NCI-H510A (cell line): ENCODE data around the gene MGME1.

ENCODE experiments used
- DNase-seq: peaks from one replicate; lab custom pipeline; 2025; lab: John Stamatoyannopoulos, UW

MGME1 gene

GRCh38 chr20:17995967-17996819 is 27.4 kb downstream of the MGME1 start:
- DNase-seq, result no peak

- no peak for DNase-seq
Measured at GRCh38 chr20:17998446-17998845, 29.6 kb downstream of the MGME1 start.

DNA sequence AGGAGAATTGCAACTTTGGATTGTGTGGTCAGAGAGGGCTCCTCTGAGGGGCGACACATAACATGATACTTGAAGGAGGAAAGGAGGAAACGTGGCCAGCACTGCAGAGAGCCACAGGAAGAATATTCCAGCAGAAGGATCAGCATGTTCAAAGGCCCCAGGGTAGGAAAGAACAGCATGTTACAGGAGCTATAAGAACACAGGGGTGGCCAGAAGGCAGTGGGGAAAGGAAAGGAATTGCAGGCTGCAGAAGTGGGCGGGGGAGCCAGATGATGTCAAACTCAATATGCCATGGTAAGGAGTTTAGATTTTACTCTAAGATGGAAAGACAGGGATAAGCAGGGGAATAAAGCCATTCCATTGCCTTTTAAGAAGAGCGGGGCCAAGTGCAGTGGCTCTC is 30.7 kb downstream of the MGME1 start:
- no peak for DNase-seq

DNA sequence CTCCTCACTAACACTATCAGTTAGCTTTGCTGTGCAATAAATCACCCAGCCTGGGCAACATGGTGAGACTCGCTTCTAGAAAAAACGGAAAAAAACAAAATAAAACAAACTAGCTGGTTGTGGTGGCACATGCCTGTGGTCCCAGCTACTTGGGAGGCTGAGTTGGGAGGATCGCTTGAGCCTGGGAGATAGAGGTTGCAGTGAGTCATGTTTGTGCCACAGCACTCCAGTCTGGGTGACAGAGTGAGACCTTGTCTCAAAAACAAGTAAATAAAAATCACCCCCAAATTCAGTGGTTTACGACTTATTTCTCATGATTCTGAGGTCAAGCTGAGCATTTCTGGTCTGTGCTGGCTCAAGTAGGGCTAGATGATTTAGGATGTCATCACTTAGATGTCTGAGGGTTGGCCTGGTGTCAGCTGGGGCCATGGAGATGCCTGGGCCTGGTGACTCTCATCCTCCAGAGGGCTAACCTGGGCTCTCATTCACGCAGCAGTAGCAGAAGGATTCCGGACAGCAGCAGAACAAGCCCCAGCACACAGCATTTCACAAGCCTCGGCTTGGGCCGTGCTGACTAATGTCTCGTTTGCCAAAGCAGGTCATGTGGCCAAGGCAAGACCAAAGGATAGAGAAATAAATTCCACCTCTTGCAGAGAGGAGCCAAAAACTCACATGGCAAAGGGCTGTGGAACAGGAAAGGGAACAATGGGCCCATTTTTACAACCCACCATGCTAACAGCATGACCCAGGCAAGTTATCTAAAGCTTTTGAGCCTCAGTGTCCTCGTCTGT is 32.5 kb downstream of the MGME1 start:
- no peak for DNase-seq

- no peak for DNase-seq
Measured at GRCh38 chr20:18003897-18004296, 35.1 kb downstream of the MGME1 start.

DNA sequence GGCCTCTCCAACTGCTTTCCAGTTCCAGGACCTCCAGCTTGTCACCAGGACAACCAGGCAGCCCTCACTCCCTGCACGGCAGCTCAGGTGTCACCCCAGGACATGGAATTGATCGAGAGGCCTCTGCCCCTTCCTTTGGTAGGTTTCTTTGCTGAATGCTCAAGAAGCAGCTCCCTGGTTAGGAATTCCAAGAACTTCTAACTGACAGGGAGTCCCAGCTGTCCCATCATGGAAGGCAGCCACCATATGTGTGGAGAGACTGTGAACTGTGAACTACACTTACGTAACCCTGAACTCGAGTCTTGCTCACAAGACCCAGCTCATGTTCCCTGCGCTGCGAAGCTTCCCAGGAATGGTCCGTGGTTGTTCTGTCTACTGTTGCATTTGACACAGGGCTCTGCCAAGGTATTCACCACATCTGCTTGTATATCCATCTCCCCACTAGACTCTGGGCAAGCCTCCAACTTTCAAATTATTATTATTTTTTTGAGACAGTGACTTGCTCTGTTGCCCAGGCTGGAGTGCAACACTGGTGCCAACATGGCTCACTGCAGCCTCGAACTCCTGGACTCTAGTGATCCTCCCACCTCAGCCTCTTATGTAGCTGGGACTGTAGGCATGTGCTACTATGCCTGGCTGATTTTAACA is 35.7 kb downstream of the MGME1 start:
- no peak for DNase-seq

DNA sequence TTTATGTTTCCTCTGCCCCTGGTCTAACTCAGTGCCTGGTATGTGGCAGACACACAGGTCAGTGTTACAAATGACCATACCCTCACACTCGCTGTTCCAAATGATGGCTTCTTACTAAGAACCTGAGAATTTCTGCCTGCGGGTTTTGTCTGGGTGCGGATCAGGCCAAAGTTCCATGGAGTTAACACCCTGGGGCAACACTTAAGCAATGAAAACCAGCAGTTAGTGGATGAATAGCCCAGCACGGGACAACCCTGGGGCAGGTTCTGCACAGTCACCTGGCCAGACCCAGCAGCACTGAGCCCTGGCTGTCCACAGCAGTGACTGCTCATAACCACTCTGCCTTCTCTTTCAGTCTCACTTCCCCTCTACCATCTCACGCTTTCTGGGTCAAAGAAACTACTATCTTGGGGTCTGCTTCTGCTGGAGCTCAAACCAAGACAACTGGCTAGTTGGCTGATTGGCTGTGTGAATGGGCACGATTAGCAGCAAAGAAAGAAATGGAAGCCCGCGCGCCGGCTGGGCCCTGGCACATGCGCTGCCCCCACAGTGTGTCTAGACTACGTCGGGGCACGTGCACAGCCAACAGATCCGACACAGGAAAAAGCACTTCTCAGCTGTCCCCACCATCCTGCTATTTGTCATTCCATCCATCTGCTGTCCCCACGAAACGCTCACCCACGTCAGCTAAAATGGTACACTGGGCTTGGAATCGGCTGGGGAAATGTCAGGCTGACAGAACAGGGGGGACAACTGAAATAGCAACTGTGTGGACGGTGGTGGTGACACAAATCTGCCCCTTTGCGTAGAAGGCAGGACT is 36.6 kb downstream of the MGME1 start:
- no peak for DNase-seq

- no peak for DNase-seq
Measured at GRCh38 chr20:18005990-18006364, 37.2 kb downstream of the MGME1 start.

DNA sequence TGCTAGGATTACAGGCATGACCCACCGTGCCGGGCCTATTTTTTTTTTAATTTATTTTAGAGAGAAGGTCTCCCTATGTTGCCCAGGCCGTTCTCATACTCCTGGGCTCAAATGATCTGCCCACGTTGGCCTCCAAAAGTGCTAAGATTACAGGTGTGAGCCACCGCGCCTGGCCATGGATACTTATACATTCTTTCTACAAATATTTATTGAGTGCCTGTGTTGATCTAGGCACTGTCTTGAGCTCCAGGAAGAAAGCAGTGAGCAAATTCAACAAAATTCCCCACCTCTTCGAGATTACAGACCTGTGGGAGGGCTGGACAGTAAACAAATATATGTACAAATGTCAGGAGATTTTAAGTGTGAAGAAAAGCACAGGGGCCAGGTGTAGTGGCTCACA is 37.9 kb downstream of the MGME1 start:
- DNase-seq, result no peak

GRCh38 chr20:18007534-18008292 is 38.9 kb downstream of the MGME1 start:
- DNase-seq, result no peak

- DNase-seq, result no peak
Measured at GRCh38 chr20:18009116-18009515, 40.3 kb downstream of the MGME1 start.

DNA sequence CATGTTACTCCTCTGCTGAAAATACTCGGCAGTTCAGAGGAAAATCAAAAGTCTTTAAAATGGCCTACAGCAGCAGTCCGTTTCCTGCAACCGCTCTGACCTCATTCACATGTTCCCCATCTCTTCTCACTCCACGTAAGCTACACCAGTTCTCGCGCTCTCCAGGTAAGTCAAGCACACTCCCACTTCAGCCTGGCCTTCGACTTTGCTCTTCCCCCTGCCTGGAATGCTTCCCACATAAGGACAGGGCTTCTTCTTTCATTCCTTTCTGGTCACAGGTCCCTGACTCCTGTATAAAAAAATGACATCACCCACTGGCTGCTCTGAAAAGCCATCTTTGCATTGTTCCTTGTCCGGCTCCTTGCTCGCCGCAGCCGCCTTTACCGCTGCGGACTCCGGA is 42.7 kb downstream of the MGME1 start:
- no peak for DNase-seq

DNA sequence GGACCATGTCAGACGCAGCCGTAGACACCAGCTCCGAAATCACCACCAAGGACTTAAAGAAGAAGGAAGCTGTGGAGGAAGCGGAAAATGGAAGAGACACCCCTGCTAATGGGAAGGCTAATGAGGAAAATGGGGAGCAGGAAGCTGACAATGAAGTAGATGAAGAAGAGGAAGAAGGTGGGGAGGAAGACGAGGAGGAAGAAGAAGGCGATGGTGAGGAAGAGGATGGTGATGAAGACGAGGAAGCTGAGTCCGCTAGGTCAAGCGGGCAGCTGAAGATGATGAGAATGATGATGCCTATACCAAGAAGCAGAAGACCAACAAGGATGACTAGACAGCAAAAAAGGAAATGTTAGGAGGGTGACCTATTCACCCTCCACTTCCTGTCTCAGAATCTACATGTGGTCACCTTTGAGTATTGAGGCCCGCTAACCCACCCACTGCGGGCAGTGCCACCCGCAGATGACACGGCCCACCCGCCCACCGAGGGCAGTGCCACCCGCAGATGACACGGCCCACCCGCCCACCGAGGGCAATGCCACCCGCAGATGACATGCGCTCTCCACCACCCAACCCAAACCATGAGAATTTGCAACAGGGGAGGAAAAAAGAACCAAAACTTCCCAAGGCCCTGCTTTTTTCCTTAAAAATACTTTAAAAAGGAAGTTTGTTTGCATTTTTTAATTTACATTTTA is 43.3 kb downstream of the MGME1 start:
- DNase-seq, result no peak

DNA sequence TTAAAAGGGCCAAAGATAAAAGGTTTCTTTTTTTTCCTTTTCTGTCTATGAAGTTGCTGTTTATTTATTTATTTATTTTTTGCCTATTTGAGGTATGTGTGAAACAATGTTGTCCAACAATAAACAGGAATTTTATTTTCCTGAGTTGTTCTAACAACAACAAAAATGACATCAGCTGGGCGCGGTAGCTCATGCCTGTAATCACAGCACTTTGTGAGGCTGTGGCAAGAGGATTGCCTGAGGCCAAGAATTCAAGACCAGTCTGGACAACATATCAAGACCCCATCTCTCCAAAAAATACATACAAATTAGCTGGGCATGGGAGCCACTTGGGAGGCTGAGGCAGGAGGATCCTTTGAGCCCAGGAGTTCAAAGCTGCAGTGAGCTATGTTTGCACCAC is 44.1 kb downstream of the MGME1 start:
- no peak for DNase-seq

DNA sequence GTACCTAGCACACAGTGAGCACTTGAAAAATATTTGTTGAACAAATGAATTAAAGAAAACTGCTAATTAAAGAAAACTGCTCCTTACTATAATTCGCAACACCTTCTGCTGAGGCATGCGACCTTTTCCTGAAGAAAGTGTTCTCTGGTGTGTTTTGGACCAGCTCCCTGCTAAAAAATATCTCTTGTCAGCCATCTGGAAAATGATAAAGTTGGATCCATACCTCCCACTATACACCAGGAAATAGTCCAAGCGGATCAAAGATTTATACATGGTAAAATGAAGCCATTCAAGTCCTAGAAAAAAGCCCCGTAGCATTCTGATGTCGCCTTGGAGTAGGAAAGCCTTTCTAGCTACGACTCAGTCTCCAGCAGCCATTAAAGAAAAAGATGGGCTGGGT is 45.6 kb downstream of the MGME1 start:
- no peak for DNase-seq

DNA sequence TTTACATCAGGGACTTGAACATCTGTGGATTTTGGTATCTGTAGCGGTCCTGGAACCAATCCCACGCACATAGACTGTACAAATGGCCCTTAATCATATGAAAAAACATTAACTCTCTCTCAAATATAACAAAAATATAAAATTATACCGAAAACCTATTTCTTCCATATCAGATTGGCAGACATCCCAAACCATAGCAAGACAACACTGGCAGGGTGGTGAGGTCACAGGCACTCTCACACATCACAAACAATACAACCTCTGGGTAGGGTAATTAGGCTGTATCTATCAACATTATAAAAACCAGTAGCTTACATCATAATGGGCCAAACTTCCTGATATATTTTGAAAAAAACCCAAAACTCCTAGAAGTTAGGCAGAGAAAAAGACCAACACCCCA is 48.0 kb downstream of the MGME1 start:
- DNase-seq, result no peak

DNA sequence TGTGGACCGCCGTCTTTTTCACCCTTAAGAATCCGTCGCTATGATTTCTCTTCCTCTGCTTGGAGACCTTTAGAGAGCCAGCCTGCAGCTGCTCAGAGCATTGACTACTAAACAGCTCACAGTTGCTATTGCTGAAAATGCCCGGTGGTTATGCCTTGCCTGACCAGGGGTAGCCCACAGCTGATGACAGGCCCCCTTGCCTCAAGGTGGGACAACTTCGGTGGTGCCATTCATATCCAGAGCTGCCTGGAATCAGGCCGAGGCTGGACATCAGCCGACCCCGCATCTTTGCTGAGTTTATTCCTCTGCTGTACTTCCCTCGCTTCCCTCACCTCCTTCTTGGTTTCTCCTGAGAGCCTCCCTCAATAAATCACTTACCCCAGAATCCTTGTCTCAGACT is 49.3 kb downstream of the MGME1 start:
- no peak for DNase-seq

DNA sequence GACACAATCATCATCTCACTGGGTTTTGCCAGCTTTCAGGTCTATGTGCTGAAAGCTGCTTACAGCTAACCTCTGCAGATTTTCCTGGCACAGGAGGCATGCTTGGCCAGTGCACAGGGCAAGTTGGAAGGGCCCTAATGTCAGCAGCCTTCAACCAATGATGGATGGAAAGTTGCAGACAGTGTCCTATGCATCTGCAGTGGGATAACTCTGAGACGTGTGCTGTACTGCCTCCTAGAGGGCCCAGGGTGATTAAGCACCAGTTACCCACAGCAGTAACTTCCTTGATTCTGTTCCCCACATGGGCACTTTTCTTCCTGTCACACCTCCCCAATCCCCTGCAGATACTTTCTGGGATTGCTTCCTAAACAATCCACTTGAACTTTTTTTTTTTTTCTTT is 50.2 kb downstream of the MGME1 start:
- DNase-seq, result no peak

GRCh38 chr20:18020931-18021330 is 52.1 kb downstream of the MGME1 start:
- DNase-seq, result no peak

GRCh38 chr20:18024606-18025127 is 55.8 kb downstream of the MGME1 start:
- no peak for DNase-seq
